ENCODE results near the gene CTXND1.
"Not testable (repeated sequence)": the region's sequence is repeated elsewhere in the genome, so short reads cannot be mapped to it uniquely, and the experiment has no call there.

CTXND1 gene

GRCh38 chr15:80169768-80170357, 82.2 kb downstream of the CTXND1 start:
- DNase-seq = no peak
- intact Hi-C loops (cut with DNase I) = no loop called here

- intact Hi-C loops (cut with DNase I) = no loop called here
- DNase-seq = no peak
These were observed 83.6 kb downstream of the CTXND1 start for GRCh38 chr15:80168421-80168820.

- intact Hi-C loops (cut with DNase I) = no loop called here
- DNase-seq = no peak
These were observed 84.1 kb downstream of the CTXND1 start for GRCh38 chr15:80167936-80168335.

DNA sequence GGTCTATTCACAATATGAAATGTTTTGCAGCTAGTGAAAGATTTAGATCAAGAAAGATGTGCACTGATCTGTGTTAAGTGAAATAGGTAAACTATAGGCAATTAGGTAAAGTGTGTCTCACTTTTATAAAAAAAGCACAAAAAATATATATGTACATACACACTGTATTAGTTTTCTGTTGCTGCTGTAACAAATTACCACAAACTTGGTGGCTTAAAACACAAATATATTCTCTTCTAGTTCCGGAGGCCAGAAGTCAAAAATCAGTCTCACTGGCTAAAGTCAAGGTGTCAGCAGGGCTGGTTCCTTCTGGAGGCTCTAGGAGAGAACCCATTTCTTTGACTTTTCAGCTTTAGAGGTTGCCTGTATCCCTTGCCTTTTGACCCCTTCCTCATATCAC, 88.1 kb downstream of the CTXND1 start:
- intact Hi-C loops (cut with DNase I) = no loop called here
- no peak for DNase-seq

DNA sequence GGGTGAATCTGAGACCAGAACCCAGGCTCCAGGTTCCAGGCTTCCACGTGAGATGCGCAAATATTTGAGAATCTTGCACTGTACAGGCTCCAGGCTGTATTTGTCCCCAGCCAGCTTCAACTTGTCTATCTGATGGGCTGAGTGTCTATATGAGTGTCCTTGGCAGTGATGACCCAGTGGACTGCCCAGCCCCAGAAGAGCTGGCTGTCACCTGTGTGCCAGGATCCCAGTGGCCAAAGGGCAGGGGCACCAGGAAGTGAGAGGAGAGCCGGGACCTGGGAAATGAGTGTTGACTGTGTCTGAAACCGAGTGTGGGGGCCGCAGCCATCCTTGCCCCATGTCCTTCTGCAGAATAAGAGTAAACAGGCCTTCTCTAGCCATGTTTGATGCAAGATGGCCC, 88.8 kb downstream of the CTXND1 start:
- peak in 2 of 42 donors; percentile 1 to 4 for DNase-seq
- intact Hi-C loops (cut with DNase I) = no loop called here

GRCh38 chr15:80162059-80162554, 89.9 kb downstream of the CTXND1 start:
- intact Hi-C loops (cut with DNase I) = no loop called here
- no peak for DNase-seq

- no peak for DNase-seq
- intact Hi-C loops (cut with DNase I) = no loop called here
These were observed 90.5 kb downstream of the CTXND1 start for GRCh38 chr15:80161468-80162016.

GRCh38 chr15:80160570-80161156, 91.3 kb downstream of the CTXND1 start:
- intact Hi-C loops (cut with DNase I) = no loop called here
- peak in 37 of 42 donors; percentile 11 to 68 (median 43) for DNase-seq

DNA sequence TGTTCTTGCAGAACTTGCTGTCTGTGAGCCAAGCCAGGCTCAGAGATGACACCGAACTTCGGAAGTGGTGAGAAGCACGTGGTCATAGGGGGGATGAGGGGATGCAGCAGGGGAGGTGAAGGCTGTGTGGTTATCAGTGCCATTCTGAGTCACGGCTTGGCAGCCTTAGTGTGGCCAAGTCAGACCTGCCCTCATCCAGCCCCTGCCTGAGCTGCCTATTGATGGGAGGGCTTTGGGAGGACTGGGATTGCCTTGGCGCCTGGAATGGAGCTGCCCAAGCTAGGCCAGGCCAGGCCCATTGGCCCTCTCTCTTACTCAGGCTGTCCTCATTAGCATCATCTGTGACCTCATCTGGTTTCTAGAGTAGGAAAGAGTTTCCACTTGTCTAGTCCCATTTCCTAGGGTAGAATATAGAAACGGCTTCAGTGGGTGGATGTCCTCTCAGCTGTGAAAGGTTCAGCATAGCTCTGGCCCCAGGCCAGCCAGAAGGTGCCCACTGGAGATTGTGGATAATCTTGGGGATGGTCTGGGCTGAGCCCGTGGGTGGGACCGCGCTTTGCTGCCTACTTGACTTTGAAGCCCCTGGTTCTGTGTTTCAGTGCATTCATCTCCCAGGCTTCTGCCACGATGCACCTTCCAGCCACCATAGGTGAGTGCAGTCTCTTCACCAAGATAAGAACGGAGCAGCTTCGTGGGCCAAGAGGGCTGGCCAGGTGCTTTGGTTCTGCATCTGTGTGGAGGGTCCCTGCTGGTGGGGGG, 92.0 kb downstream of the CTXND1 start:
- intact Hi-C loops (cut with DNase I) = loop anchor here (10.0 kb wide), 1 partner anchor 85 kb away; no protein-coding TSS in a partner anchor
- no peak for DNase-seq

- DNase-seq = no peak
- intact Hi-C loops (cut with DNase I) = loop anchor here (10.0 kb wide), 1 partner anchor 84 kb away; no protein-coding TSS in a partner anchor
These were observed 92.7 kb downstream of the CTXND1 start for GRCh38 chr15:80159301-80159700.

DNA sequence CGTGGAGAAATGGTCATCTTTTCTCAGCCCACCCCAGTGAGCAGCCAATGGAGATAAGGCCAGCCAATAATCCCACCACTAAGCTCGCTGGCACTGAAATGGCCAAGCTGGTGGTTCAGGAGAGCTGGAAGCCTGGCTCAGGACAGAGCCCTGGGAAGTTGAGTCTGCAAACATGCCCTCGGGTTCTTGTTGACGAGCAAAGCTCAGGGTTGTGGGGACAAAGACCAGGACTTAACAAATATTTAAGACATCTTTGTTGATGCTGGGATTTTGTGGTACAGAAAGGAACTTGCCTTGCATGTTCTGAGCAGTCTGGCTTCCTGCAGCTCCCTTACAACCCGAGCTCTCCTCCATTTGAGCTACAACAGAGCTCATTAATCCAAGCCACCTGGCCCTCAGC, 94.8 kb downstream of the CTXND1 start:
- intact Hi-C loops (cut with DNase I) = loop anchor here (10.0 kb wide), 1 partner anchor 82 kb away; no protein-coding TSS in a partner anchor
- no peak for DNase-seq

- intact Hi-C loops (cut with DNase I) = loop anchor here (10.0 kb wide), 1 partner anchor 81 kb away; no protein-coding TSS in a partner anchor
- DNase-seq = no peak
These were observed 95.8 kb downstream of the CTXND1 start for GRCh38 chr15:80156176-80156720.

DNA sequence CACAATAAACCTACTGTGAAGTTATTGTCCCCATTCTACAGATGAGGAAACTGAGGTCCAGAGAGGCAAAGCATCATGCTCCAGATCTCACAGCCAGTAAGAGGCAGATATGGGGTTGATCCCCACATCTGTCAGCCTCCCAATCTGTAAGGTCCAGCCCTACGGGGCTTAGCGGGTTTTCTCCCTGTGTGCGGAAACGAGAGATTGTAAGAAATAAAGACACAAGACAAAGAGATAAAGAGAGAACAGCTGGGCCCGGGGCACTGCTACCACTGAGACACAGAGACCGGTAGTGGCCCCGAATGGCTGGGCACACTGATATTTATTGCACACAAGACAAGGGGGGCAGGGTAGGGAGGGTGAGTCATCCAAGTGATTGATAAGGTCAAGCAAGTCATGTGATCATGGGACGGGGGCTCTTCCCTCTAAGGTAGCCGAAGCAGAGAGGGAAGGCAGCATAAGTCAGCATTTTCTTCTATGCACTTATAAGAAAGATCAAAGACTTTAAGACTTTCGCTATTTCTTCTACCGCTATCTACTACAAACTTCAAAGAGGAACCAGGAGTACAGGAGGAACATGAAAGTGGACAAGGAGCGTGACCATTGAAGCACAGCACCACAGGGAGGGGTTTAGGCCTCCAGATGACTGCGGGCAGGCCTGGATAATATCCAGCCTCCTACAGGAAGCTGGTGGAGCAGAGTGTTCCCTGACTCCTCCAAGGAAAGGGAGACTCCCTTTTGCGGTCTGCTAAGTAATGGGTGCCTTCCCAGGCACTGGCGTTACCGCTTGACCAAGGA, 96.4 kb downstream of the CTXND1 start:
- intact Hi-C loops (cut with DNase I) = loop anchor here (10.0 kb wide), 1 partner anchor 81 kb away; no protein-coding TSS in a partner anchor
- not testable (repeated sequence) for DNase-seq

- intact Hi-C loops (cut with DNase I) = loop anchor here (10.0 kb wide), 1 partner anchor 80 kb away; no protein-coding TSS in a partner anchor
These were observed 97.0 kb downstream of the CTXND1 start for GRCh38 chr15:80155001-80155377.

GRCh38 chr15:80154336-80154735, 97.7 kb downstream of the CTXND1 start:
- DNase-seq = peak in 7 of 42 donors; percentile 13 to 59 (median 34)
- intact Hi-C loops (cut with DNase I) = loop anchor here (10.0 kb wide), 1 partner anchor 80 kb away; no protein-coding TSS in a partner anchor

More at GRCh38 chr15:80155001-80155377, 97.0 kb downstream of the CTXND1 start:
- DNase-seq = no peak

GRCh38 chr15:80153900-80154299, 98.1 kb downstream of the CTXND1 start:
- intact Hi-C loops (cut with DNase I) = loop anchor here (10.0 kb wide), 1 partner anchor 79 kb away; no protein-coding TSS in a partner anchor
- DNase-seq = no peak

GRCh38 chr15:80152896-80153876, 98.8 kb downstream of the CTXND1 start, which contains the start of gene FAH:
FAH (plus strand) TSS chr15:80152999; CDS start chr15:80153055, 56 bp downstream.
- intact Hi-C loops (cut with DNase I) = loop anchor here (10.0 kb wide), 1 partner anchor 78 kb away; no protein-coding TSS in a partner anchor

More at GRCh38 chr15:80152896-80153876, 98.8 kb downstream of the CTXND1 start, which contains the start of gene FAH:
- DNase-seq = peak in 10 of 42 donors; percentile 15 to 40 (median 28)

Measured in head of caudate nucleus (tissue), 42 donors.